ENCODE results near the gene KCNE4.

- TF ChIP-seq RARB (CRISPR knock-in tag; IDR thresholded peaks at IDR 0.05) (no peak), ZFP30 (CRISPR knock-in tag; IDR thresholded peaks at IDR 0.05) (no peak)
These were observed 16.1 kb downstream of the KCNE4 start for GRCh38 chr2:223068071-223068470.
